PC-3 (cell line): ENCODE measurements around the gene WNT1. TPM values are rescaled to one million over a fixed set of nuclear protein-coding genes. Genes with fewer than 3 reads are reported as not detected.

Source experiments
- ATAC-seq: fragments of 200-7000 bp; cut with Tn5 transposase; 2 replicates; pipeline ENCODE4 v1.9.1; 2020; ENCODE audit warnings: mild to moderate bottlenecking, moderate library complexity
- BruUV-seq: library from RNA; stranded (reverse); fragments of 400-500 nt; replicated peaks from 2 replicates; lab custom pipeline; 2021; lab: Mats Ljungman, UMichigan
- CTCF ChIA-PET: fragments of 300-600 bp; sonication (Branson Sonifier 250); formaldehyde crosslinking; loops from one replicate; lab custom pipeline; 2022; ENCODE audit warnings: antibody characterized with exemption; lab: Charles Lee
- POLR2A ChIA-PET: fragments of 300-600 bp; sonication (Branson Sonifier 250); formaldehyde crosslinking; loops from one replicate; lab custom pipeline; 2022; ENCODE audit warnings: antibody characterized with exemption; ENCODE audit not compliant: unreplicated experiment; lab: Charles Lee
- DNase-seq: peaks from one replicate; pipeline ENCODE4 v3.0.0-alpha.2; 2015
- H2AFZ ChIP-seq: fragments of 300-600 bp; sonication (generic); 2 replicates; pipeline ENCODE4 v1.6.0; 2016; ENCODE audit warnings: antibody characterized with exemption, low read length
- H3F3A ChIP-seq: fragments of 300-600 bp; sonication (generic); one replicate; pipeline ENCODE4 v1.6.0; 2017; ENCODE audit warnings: antibody characterized with exemption, low read length, control low read depth, mild to moderate bottlenecking; ENCODE audit not compliant: unreplicated experiment
- H3K27ac ChIP-seq: fragments of 300-600 bp; sonication (generic); 2 replicates; pipeline ENCODE4 v1.5.1; 2016; ENCODE audit warnings: mild to moderate bottlenecking, low read length
- H3K27me3 ChIP-seq: fragments of 300-600 bp; sonication (generic); 2 replicates; pipeline ENCODE4 v1.6.1; 2016; ENCODE audit warnings: low read length, mixed read lengths
- H3K36me3 ChIP-seq: fragments of 300-600 bp; sonication (generic); 2 replicates; pipeline ENCODE4 v1.6.1; 2016; ENCODE audit warnings: low read depth, mixed run types, low read length, mixed read lengths
- H3K4me1 ChIP-seq: fragments of 300-600 bp; sonication (generic); 2 replicates; pipeline ENCODE4 v1.5.1; 2016; ENCODE audit warnings: low read length; ENCODE audit not compliant: insufficient read depth
- H3K4me2 ChIP-seq: fragments of 300-600 bp; sonication (generic); 2 replicates; pipeline ENCODE4 v1.6.0; 2016; ENCODE audit warnings: low read length
- H3K4me3 ChIP-seq: fragments of 300-600 bp; sonication (generic); 2 replicates; pipeline ENCODE4 v1.5.1; 2016; ENCODE audit warnings: mild to moderate bottlenecking, low read length, mixed read lengths
- H3K79me2 ChIP-seq: fragments of 300-600 bp; sonication (generic); 2 replicates; pipeline ENCODE4 v1.6.1; 2017; ENCODE audit warnings: low read length, mixed read lengths
- H3K9ac ChIP-seq: fragments of 300-600 bp; sonication (generic); 2 replicates; pipeline ENCODE4 v1.6.0; 2016; ENCODE audit warnings: mild to moderate bottlenecking, low read length
- H3K9me2 ChIP-seq: fragments of 300-600 bp; sonication (generic); replicated peaks from 2 replicates; pipeline ENCODE4 v1.6.1; 2016; ENCODE audit warnings: mixed run types, low read length, mixed read lengths
- H3K9me3 ChIP-seq: fragments of 300-600 bp; sonication (generic); 2 replicates; pipeline ENCODE4 v1.6.1; 2016; ENCODE audit warnings: low read length, mixed read lengths
- H4K20me1 ChIP-seq: fragments of 300-600 bp; sonication (generic); 2 replicates; pipeline ENCODE4 v1.6.1; 2016; ENCODE audit warnings: low read length, mixed read lengths
- EZH2 ChIP-seq: fragments of 300-600 bp; sonication (generic); IDR thresholded peaks from one replicate; pipeline ENCODE4 v1.6.1; 2017; ENCODE audit warnings: antibody characterized with exemption, mild to moderate bottlenecking, low read length; ENCODE audit not compliant: unreplicated experiment
- EZH2phosphoT487 ChIP-seq: fragments of 300-600 bp; sonication (generic); IDR thresholded peaks from 2 replicates; pipeline ENCODE4 v1.6.1; 2018; ENCODE audit warnings: mild to moderate bottlenecking, antibody characterized with exemption, low read length, borderline replicate concordance
- intact Hi-C: fragments of 100-400 bp; cut with micrococcal nuclease; formaldehyde crosslinking; loops from 2 replicates; pipeline ENCODE4 v1.9.0; 2023
- total RNA-seq: library from RNA; depleted of rRNA; stranded (reverse); fragments of >200 nt; gene quantifications from 2 replicates; pipeline ENCODE4 v1.2.3, GENCODE V29; 2014
- TF ChIP-seq, protein P1 (sequence below): fragments of 300-600 bp; sonication (generic); conservative IDR thresholded peaks from 2 replicates; pipeline ENCODE4 v1.5.1; 2017; ENCODE audit warnings: antibody characterized with exemption, low read depth, mild to moderate bottlenecking, low read length

WNT1 gene
- total RNA-seq, 1 experiment from 2014 or later: not detected

DNA sequence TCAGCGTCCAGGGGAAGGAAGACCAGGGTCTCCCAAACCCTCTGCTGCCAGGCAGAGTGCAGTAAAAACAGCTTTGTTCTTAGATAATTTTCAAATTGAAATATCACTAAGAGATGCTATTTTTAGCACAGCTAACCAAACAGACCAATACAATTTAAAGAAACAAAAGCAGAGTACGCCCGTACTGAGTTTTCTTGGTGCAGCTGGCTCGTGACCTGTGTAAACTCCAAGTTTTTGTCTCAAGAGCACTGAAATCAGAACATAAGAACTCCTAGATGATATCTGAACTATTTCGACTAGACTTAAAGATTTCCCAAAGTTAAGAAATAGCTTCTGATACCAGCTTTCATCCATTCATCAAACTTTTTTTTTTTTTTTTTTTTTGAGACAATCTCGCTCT is 31.2 kb upstream of the WNT1 start:
- Histone ChIP-seq H2AFZ (no peak overlapping the region), H3K9me3 (no peaks in the 10 kb centered on the region), H3K4me2 (no peak overlapping the region), H3K4me1 (no peaks in the 10 kb centered on the region), H3K4me3 (no peak overlapping the region), H3K9me2 (no peaks in the 10 kb centered on the region), H3K36me3 (peaks cover 4% of the 10 kb centered on the region; the same call in 1 of the 2 replicates), H3K27ac (no peak overlapping the region), H3K9ac (no peak overlapping the region), H3K27me3 (no peaks in the 10 kb centered on the region), H3K79me2 (peaks cover 91% of the 10 kb centered on the region), H3F3A (no peaks in the 10 kb centered on the region), H4K20me1 (peaks cover 17% of the 10 kb centered on the region; the same call in 1 of the 2 replicates)
- no peak for TF ChIP-seq EZH2phosphoT487
- TF ChIP-seq, protein P1, sequence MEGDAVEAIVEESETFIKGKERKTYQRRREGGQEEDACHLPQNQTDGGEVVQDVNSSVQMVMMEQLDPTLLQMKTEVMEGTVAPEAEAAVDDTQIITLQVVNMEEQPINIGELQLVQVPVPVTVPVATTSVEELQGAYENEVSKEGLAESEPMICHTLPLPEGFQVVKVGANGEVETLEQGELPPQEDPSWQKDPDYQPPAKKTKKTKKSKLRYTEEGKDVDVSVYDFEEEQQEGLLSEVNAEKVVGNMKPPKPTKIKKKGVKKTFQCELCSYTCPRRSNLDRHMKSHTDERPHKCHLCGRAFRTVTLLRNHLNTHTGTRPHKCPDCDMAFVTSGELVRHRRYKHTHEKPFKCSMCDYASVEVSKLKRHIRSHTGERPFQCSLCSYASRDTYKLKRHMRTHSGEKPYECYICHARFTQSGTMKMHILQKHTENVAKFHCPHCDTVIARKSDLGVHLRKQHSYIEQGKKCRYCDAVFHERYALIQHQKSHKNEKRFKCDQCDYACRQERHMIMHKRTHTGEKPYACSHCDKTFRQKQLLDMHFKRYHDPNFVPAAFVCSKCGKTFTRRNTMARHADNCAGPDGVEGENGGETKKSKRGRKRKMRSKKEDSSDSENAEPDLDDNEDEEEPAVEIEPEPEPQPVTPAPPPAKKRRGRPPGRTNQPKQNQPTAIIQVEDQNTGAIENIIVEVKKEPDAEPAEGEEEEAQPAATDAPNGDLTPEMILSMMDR: no peak
- no peak for TF ChIP-seq EZH2
- ChIA-PET POLR2A (no interaction called here), CTCF (no interaction called here)
- ATAC-seq (no peak), DNase-seq (no peak)
- intact Hi-C loops: no loop called here
- no TSS peak for BruUV-seq

DNA sequence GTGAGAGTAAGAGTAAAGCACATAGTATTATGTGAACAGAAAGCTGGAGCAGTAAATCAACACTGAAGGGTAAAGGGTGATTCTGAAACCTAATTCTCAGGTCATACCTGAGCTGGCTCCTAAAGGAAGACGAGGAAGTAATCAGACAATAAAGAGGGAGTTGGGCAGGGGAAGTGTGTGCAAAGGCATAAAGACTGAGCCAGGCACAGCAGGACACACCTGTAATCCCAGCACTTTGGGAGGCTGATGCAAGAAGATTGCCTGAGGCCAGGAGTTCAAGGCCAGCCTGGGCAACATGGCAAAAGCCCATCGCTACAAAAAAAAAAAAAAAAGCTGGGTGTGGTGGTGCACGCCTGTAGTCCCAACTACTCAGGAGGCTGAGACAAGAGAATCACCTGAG is 30.4 kb upstream of the WNT1 start:
- Histone ChIP-seq H3K9me3 (no peaks in the 10 kb centered on the region), H3K4me3 (no peak overlapping the region), H3K4me2 (no peak overlapping the region), H4K20me1 (peaks cover 25% of the 10 kb centered on the region), H3K27ac (no peak overlapping the region), H3K9ac (no peak overlapping the region), H3K36me3 (peaks cover 12% of the 10 kb centered on the region; the same call in 1 of the 2 replicates), H3K9me2 (no peaks in the 10 kb centered on the region), H3F3A (no peaks in the 10 kb centered on the region), H3K79me2 (peaks cover 92% of the 10 kb centered on the region), H3K4me1 (no peaks in the 10 kb centered on the region), H3K27me3 (no peaks in the 10 kb centered on the region), H2AFZ (no peak overlapping the region)
- POLR2A ChIA-PET: no interaction called here
- ATAC-seq: no peak
- CTCF ChIA-PET: no interaction called here
- intact Hi-C loops: no loop called here
- no TSS peak for BruUV-seq
- TF ChIP-seq EZH2phosphoT487 (no peak), EZH2 (no peak)
- TF ChIP-seq, protein P1: no peak
- DNase-seq: no peak

DNA sequence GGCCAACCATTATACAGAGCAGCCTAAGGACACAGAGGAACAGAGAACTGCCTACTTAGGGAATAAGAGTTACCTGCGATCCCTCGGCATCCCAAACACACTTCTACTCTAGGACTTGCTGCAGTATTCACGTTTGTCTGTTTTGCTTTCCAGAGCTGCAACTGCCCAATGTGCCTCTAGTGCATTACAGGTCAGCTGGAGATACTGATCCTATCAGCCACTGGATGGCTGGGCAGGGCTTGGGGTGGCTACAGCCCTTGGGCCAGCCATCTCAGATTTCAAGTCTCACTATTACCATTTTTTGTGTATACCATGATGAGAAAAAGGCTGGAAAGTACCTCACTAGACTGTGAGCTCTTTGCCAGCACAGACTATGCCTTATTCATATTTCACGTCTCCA is 25.4 kb upstream of the WNT1 start:
- ATAC-seq: no peak
- POLR2A ChIA-PET: no interaction called here

More for the DNA sequence above, 25.4 kb upstream of the WNT1 start:
- H3K27ac ChIP-seq: no peak overlapping the region
- H3K4me2 ChIP-seq: no peak overlapping the region
- intact Hi-C loops: no loop called here
- CTCF ChIA-PET: no interaction called here
- no peaks in the 10 kb centered on the region for H3K9me3 ChIP-seq
- no TSS peak for BruUV-seq
- no peaks in the 10 kb centered on the region for H3K27me3 ChIP-seq
- no peak overlapping the region for H3K9ac ChIP-seq
- TF ChIP-seq, protein P1: no peak
- TF ChIP-seq EZH2phosphoT487 (no peak), EZH2 (no peak)
- no peak overlapping the region for H2AFZ ChIP-seq
- H3K79me2 ChIP-seq: peaks cover 92% of the 10 kb centered on the region
- H3K4me1 ChIP-seq: peaks cover 12% of the 10 kb centered on the region
- H3K36me3 ChIP-seq: peaks cover 33% of the 10 kb centered on the region; the same call in 1 of the 2 replicates
- H3K9me2 ChIP-seq: no peaks in the 10 kb centered on the region
- H3F3A ChIP-seq: no peaks in the 10 kb centered on the region
- no peak for DNase-seq
- peaks cover 46% of the 10 kb centered on the region for H4K20me1 ChIP-seq
- no peak overlapping the region for H3K4me3 ChIP-seq
